T-helper 1 cell (primary cell): ENCODE measurements around the gene SLX9.

ENCODE experiments used
- DNase-seq, 5 donors: peaks; one replicate each; pipeline ENCODE4 v3.0.0-alpha.2; 2012 to 2020

SLX9 gene

GRCh38 chr21:44979687-44980561 lies 40.1 kb downstream of the SLX9 start:
- DNase-seq, result no peak

GRCh38 chr21:44980562-44981489 lies 41.0 kb downstream of the SLX9 start:
- no peak for DNase-seq

GRCh38 chr21:44982558-44983250 lies 42.9 kb downstream of the SLX9 start:
- no peak for DNase-seq

GRCh38 chr21:44983421-44984206 lies 43.8 kb downstream of the SLX9 start:
- no peak for DNase-seq

- DNase-seq, result peak in 2 of 5 donors; percentile 1 to 5
Observed at GRCh38 chr21:44984428-44984791, 44.6 kb downstream of the SLX9 start.

DNA sequence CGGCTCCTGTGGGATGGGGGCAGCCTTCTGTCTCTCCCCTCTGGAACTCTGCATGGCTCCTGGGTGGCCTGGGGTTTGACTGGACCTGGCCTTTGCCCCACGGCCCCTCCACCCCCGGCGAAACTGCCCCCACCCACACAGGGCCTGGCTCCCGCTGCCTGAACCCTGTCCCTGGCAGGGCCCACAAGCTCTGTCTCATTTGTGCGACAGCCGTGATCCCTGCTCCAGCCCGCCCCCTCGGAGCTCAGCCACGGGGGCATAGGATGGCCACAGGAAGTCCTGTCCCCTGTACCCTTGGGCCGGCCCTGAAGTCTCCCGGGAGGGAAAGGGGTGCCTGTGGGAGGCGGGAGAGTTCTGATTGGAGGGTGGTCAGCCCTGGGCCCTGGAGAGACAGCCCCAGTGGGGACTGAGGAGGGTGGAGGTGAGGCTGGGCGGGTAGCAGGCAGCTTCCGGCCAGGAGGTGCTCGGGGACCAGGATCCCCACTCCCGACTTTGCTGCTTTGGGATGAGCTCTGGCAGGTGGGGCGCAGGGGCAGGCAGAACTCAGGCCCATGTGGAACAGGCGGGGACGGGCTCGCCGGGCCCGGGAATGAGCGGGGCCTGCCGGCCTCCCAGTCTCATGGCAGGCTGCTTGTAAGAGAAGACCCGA lies 45.1 kb downstream of the SLX9 start:
- peak in 2 of 5 donors; percentile 1 to 11 for DNase-seq

DNA sequence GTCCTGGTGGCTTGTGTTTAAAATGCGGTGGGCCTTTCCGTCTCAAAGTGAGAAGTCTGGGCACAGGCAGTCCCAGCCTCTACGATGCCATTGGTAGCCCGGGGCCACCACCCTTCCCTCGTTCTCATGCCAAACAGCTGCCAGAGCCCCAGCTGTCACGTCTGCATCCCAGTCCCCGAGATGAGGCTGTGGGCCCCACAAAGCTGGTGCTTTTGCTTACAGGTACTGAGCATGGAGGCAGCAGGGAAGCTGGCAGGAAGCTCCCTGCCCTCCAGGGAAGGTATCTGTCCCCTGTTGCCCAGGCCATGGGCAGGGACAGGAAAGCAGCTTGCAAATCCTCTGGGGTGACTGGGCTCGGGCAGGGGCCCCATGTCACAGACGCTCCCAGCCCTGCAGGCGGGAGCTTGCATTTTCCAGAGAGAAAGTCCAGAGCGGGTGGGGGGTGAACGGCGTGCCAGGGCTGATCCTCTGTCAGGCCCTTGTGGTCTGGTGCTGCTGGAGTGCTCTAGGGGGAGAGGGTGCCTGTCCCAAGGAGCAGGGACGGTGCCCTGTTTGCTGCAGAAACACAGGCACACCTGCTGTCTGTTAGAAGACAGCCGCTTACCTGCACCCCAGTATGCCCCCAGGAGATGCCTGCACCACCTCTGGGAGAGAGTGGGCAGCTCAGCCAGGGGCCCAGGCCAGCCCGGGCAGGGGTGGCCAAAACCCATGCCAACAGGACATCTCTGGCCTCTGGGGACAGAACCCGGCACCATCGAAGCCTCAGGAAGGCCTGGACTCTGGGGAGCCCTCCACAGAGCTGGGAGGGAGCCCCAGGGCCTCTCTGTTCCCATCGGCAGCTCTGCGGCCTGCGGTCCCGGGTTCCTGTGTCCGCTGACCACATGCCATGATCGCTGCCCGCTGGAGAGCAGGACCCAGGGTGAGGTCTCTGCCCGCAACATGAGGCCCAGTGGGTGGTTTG lies 45.9 kb downstream of the SLX9 start:
- peak in 2 of 5 donors; percentile 0 to 4 for DNase-seq

- peak in 2 of 5 donors; percentile 0 to 7 for DNase-seq
Observed at GRCh38 chr21:44986471-44987291, 46.9 kb downstream of the SLX9 start.

- peak in 1 of 5 donors; percentile 0 for DNase-seq
Observed at GRCh38 chr21:44987301-44987885, 47.6 kb downstream of the SLX9 start.

DNA sequence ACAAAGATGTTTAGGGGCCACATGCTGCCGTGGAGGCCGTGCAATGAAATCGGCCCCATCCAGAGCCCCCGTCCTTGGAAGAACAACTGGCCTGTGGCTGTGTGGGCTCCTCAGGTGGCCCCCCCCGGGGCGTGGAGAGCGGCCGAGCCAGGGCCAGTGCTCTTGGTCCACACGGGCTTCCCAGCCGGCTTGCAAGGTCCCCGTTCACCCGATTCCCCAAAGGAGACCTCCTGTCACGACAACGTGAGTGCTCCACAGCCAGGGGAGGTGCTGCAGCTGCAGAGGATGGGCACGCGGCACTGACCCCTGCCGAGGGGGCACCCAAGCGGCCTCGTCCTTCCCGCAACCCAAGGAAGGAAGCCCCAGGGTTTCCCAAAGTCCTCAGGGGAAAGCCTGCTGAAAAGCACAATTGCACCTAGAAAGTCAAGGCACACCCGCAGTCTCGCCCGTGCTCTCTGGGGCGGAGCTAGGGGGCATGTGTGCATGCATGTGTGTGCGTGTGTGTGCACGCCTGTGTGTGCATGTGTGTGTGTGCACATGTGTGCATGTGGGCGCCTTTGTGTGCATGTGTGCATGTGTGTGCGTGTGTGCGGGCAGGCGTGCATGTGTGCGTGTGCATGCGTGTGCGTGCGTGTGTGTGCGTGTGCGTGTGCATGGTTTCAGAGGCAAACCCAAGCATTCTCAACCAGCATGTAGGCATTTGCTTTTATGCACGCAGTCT lies 48.2 kb downstream of the SLX9 start:
- DNase-seq, result no peak

- no peak for DNase-seq
Observed at GRCh38 chr21:44988607-44989536, 49.0 kb downstream of the SLX9 start.

GRCh38 chr21:44989537-44989886 lies 49.7 kb downstream of the SLX9 start:
- DNase-seq, result no peak

DNA sequence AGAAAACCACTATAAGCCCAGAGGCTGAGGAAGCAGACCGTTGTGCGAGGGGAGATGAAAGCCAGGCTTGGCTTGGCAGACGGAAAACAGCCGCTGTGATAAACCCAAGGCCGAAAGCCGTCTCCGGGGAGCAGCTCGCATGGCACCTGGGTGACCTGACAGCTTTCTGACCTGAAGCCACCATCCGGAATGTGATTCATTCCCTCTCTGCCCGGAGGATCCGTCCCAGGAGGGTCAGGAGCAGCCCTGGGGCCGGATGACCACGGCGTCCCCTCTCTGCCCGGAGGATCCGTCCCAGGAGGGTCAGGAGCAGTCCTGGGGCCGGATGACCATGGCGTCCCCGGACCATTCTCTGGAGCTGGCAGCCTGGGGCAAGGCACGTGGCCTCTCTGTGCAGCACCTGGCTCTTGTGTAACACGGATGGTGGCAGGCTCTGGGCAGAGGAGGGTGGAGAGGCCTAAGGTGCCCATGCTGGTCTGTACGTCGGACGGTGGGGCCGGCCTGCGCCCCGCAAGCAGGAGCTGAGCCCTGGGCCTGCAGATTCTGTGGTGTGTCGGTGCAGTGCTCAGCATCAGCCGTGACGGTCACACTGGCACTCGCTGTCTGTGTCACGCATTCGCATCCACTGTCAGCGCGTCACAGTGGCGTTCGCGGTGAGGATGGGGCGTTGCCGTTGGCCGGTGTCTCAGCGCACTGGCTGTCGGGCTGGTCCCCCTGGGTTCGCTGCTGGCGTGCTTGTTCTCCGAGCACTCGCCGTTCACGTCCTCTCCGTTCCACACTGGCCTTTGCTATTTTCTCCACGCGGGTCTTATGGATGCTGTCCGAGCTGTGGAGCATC lies 50.3 kb downstream of the SLX9 start:
- DNase-seq, result no peak

DNA sequence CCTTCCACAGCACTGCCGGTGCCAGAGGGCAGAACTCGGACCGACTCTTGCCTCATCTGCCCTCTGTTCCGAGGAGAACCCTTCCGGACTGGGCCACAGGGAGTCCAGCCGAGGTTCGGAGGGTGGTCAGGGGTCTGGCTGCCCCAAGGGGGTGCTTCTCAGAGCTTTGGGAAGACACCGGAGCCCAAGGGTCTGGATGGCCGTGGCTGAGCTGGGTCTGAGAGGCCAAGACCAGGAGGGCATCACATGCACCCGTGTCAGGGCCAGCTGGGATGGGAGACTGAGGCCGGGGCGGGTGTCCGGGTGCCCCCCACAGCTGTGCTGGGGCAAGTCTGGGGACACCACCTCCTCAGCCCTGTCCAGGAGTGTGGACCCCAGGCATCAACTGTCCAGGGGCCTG lies 51.1 kb downstream of the SLX9 start:
- DNase-seq, result no peak

- DNase-seq, result no peak
Observed at GRCh38 chr21:44991538-44992483, 52.0 kb downstream of the SLX9 start.
